ENCODE measurements around the gene COX19. TPM values are rescaled to one million over a fixed set of nuclear protein-coding genes. Genes with fewer than 3 reads are reported as not detected.

The COX19 gene
- total and polyA plus RNA-seq, 4 donors, result 5.6 to 17.0 (median 8.0) TPM

GRCh38 chr7:959271-959670, 16.1 kb downstream of the COX19 start:
- H3K9me3 ChIP-seq (ENCODE audit: control insufficient read depth in 4 of 4, insufficient read depth in 3 of 4, low read length in 3 of 4), result peaks cover 0 to 4% (median 0%) of the 10 kb centered on the region in 4 donors
- no peak for TF ChIP-seq CTCF (IDR thresholded peaks at IDR 0.05; ENCODE audit: control extremely low read depth, extremely low read depth)
- H3K27me3 ChIP-seq (ENCODE audit: control insufficient read depth in 3 of 3, insufficient read depth in 3 of 3, low read length in 2 of 3), result peaks cover 0 to 15% (median 0%) of the 10 kb centered on the region in 3 donors
- ATAC-seq (ENCODE audit: insufficient read depth, low FRiP score), result no peak
- no peaks in the 10 kb centered on the region for H3K36me3 ChIP-seq (ENCODE audit: control insufficient read depth in 4 of 4, insufficient read depth in 4 of 4, low read length in 4 of 4)
- WGBS, 2 donors, result 76 to 84% methylated on average over 20 of the region's 20 CpGs
- peaks cover 0 to 12% (median 0%) of the 10 kb centered on the region in 5 donors for H3K4me1 ChIP-seq (ENCODE audit: control insufficient read depth in 5 of 5, insufficient read depth in 5 of 5, low read length in 5 of 5)
- no peak overlapping the region for H3K27ac ChIP-seq (ENCODE audit: low read depth in 1 of 2, low read length in 1 of 2)
- DNase-seq, result no peak
- no peak overlapping the region for H3K4me3 ChIP-seq
- no peak overlapping the region for H3K9ac ChIP-seq (ENCODE audit: insufficient read depth in 1 of 2, low read length in 2 of 2)

- DNase-seq, result no peak
- H3K27me3 ChIP-seq (ENCODE audit: control insufficient read depth in 3 of 3, insufficient read depth in 3 of 3, low read length in 2 of 3), result peaks cover 0 to 15% (median 0%) of the 10 kb centered on the region in 3 donors
These were observed 16.8 kb downstream of the COX19 start for GRCh38 chr7:958221-959200.

GRCh38 chr7:957418-958220, 17.7 kb downstream of the COX19 start:
- ATAC-seq (ENCODE audit: insufficient read depth, low FRiP score) (no peak), DNase-seq (no peak)
- no peak for TF ChIP-seq CTCF (IDR thresholded peaks at IDR 0.05; ENCODE audit: control extremely low read depth, extremely low read depth)
- peaks cover 0 to 4% (median 0%) of the 10 kb centered on the region in 4 donors for H3K9me3 ChIP-seq (ENCODE audit: control insufficient read depth in 4 of 4, insufficient read depth in 3 of 4, low read length in 3 of 4)
- H3K4me3 ChIP-seq, result no peak overlapping the region
- H3K4me1 ChIP-seq (ENCODE audit: control insufficient read depth in 5 of 5, insufficient read depth in 5 of 5, low read length in 5 of 5), result peaks cover 0 to 8% (median 0%) of the 10 kb centered on the region in 5 donors
- no peak overlapping the region for H3K9ac ChIP-seq (ENCODE audit: insufficient read depth in 1 of 2, low read length in 2 of 2)
- no peak overlapping the region for H3K27ac ChIP-seq (ENCODE audit: low read depth in 1 of 2, low read length in 1 of 2)
- H3K27me3 ChIP-seq (ENCODE audit: control insufficient read depth in 3 of 3, insufficient read depth in 3 of 3, low read length in 2 of 3), result peaks cover 0 to 19% (median 0%) of the 10 kb centered on the region in 3 donors
- 74 to 78% methylated on average over 30 to 32 of the region's 32 CpGs for WGBS, 2 donors
- H3K36me3 ChIP-seq (ENCODE audit: control insufficient read depth in 4 of 4, insufficient read depth in 4 of 4, low read length in 4 of 4), result no peaks in the 10 kb centered on the region

More at GRCh38 chr7:958221-959200, 16.8 kb downstream of the COX19 start:
- H3K4me1 ChIP-seq (ENCODE audit: control insufficient read depth in 5 of 5, insufficient read depth in 5 of 5, low read length in 5 of 5), result peaks cover 0 to 12% (median 0%) of the 10 kb centered on the region in 5 donors
- TF ChIP-seq CTCF (IDR thresholded peaks at IDR 0.05; ENCODE audit: control extremely low read depth, extremely low read depth), result no peak
- WGBS, 2 donors, result 79 to 82% methylated on average over 33 to 36 of the region's 36 CpGs
- H3K36me3 ChIP-seq (ENCODE audit: control insufficient read depth in 4 of 4, insufficient read depth in 4 of 4, low read length in 4 of 4), result no peaks in the 10 kb centered on the region
- H3K27ac ChIP-seq (ENCODE audit: low read depth in 1 of 2, low read length in 1 of 2), result no peak overlapping the region
- H3K9ac ChIP-seq (ENCODE audit: insufficient read depth in 1 of 2, low read length in 2 of 2), result no peak overlapping the region
- H3K9me3 ChIP-seq (ENCODE audit: control insufficient read depth in 4 of 4, insufficient read depth in 3 of 4, low read length in 3 of 4), result peaks cover 0 to 4% (median 0%) of the 10 kb centered on the region in 4 donors
- no peak overlapping the region for H3K4me3 ChIP-seq
- no peak for ATAC-seq (ENCODE audit: insufficient read depth, low FRiP score)

Data from lung (tissue), 12 donors.